Muscle of back (tissue), 11 donors: ENCODE measurements around the gene ATRNL1. TPM values are rescaled to one million over a fixed set of nuclear protein-coding genes. Genes with fewer than 3 reads are reported as not detected.

Experiments
- DNase-seq, 3 donors: peaks; one replicate each; pipeline versions ENCODE4 v3.0.0 to v3.0.0-alpha.2; 2013
- polyA plus RNA-seq, 10 donors: library from polyadenylated mRNA; unstranded; fragments of 120-200 nt; gene quantifications; one replicate each; pipeline ENCODE4 v1.2.1, GENCODE V29; 2013; ENCODE audit not compliant: insufficient read length in 10 of 10

Gene ATRNL1
- polyA plus RNA-seq, 10 donors: 0.52 to 5.2 (median 1.2) TPM

- DNase-seq: no peak
Measured at GRCh38 chr10:115902596-115902995, 809.4 kb downstream of the ATRNL1 start.

DNA sequence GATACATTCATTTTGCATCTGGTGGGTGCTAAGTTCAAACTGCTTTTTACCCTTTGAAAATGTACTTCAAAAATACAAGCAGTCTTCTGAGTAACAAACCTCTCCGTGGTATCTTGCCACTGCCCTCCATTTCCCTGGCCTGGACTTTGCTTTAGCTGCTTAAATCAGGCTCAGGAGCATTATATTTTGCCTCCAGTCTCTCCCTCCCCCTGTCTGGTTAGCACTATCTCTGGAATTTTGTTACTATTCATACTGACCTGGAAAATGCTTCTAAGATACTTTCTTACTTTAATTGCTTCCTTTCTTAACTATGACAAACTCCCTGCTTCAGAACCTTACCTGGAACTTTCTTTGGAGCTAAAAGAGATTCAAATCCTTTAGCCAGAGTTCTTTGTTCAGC is 810.0 kb downstream of the ATRNL1 start:
- no peak for DNase-seq

- DNase-seq: no peak
Measured at GRCh38 chr10:115903845-115904244, 810.7 kb downstream of the ATRNL1 start.

DNA sequence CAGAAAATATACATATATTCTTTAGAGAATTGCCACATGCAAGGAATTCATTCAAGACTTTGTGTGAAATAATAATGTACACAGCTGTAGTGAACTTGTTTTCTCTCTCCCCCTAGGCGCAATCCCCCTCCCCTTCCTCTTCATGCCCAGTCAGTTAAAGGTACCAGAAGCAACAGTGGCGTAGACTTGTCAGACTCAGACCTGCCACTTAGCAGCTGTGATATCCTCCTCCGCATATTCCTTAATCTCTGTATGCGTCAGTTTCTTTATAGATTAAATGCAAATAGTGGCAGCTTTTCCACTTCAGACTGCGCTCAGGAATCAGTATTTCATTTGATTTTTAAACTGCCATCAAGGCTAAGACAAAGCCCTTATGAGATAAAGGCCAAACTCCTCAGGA is 815.9 kb downstream of the ATRNL1 start:
- no peak for DNase-seq

- DNase-seq: no peak
Measured at GRCh38 chr10:115909962-115910731, 817.0 kb downstream of the ATRNL1 start.

DNA sequence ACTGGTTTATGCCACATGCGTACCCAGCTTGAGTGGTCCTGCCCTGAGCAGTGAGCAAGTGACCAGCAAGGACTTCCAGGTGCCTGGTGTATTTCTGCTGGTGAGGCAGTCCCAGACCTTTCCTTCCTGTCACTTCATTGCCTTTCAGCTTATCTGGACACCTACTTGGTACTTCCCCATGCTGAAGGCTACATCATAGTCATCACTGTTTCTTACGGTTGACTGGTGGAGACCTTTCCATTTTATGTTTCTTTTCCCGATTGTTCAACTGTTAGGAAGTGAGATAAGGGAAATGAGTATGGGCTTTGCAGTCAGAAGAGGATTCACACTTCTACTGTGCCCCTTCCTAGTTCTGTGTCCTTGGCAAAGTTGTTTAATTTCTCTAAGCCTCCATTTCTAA is 821.3 kb downstream of the ATRNL1 start:
- no peak for DNase-seq

DNA sequence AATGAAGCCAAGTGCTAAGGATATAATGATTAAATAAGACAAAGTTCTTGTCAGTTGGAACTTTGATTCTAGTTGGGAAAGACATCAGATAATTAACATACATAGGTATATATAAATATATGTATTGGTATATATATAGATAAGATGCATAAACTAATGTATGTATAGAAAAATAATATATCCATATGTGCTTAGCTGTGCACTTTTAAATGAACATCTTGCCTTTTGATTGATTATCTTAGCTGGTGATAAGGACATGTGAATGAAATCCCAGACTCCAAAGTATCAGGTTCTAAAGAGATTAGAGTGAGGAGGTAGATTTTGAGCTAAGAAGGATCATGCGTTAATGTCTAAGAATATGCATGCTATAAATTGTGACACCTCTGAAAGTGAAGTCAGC is 822.3 kb downstream of the ATRNL1 start:
- DNase-seq: no peak

- peak in 1 of 3 donors; percentile 37 for DNase-seq
Measured at GRCh38 chr10:115918812-115919211, 825.6 kb downstream of the ATRNL1 start.

GRCh38 chr10:115921795-115922194 is 828.6 kb downstream of the ATRNL1 start:
- no peak for DNase-seq

DNA sequence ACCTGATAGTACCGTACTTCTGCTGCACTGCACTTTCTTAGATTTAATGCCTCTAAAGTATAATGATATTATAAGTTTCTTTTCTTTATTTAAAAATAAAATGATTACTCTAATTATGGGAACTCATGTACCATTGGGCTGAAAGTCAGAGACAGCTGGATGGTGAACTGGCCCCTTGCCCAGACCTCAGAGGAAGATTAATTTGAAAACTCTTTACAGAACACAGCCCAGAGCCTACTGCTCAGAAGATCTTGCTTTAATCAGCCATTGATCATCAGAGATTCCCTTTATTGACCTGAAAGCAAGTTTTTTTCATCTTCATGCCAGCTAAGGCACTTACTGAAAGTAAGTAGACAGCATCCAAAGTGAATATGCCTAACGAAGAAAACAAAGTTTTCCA is 838.1 kb downstream of the ATRNL1 start:
- DNase-seq: no peak

GRCh38 chr10:115932099-115932498 is 838.9 kb downstream of the ATRNL1 start:
- no peak for DNase-seq

- DNase-seq: no peak
Measured at GRCh38 chr10:115933098-115933497, 839.9 kb downstream of the ATRNL1 start.

GRCh38 chr10:115935731-115936130 is 842.6 kb downstream of the ATRNL1 start:
- no peak for DNase-seq

GRCh38 chr10:115936926-115937767 is 844.0 kb downstream of the ATRNL1 start:
- peak in 2 of 3 donors; percentile 41 to 63 for DNase-seq

GRCh38 chr10:115937768-115938056 is 844.5 kb downstream of the ATRNL1 start:
- DNase-seq: peak in 1 of 3 donors; percentile 19

- DNase-seq: no peak
Measured at GRCh38 chr10:115939101-115939854, 846.1 kb downstream of the ATRNL1 start.

DNA sequence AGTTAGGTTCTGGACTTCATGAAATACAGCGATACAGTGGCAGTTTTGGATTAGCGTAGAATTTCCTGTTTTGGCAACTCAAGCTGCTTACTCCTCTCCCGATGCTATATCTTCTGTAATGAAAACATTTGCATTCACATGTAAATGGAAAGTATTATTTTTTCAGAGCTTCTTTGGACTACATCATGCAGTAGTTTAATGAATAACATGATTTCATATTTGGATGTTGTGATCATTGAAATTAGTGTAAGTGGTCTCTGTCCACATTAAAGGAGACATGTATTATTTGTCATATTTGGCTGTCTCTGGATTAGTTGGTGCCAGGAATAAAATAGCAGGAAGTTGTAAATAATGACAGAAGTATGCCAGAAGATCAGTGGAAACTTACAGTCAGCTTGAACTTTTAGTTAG is 848.2 kb downstream of the ATRNL1 start:
- peak in 2 of 3 donors; percentile 40 to 70 for DNase-seq

DNA sequence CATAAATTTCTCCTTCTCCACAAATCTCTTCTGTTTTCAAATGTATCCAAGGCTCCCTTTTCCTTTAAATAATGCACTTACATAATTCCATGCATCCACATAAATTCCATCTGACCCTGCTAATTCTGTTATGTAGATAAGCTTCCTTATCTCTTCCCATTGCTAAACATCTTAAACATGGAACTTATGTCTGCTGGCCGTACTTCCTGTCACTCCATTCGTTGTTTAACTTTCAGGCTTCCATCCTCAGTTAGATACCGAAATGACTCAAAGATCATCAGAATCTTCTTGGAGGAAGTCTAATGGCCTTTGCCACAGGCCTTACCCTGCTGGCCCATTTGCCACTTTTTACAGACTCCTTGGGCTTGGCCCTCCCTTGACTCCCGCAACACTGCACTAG is 848.9 kb downstream of the ATRNL1 start:
- no peak for DNase-seq

DNA sequence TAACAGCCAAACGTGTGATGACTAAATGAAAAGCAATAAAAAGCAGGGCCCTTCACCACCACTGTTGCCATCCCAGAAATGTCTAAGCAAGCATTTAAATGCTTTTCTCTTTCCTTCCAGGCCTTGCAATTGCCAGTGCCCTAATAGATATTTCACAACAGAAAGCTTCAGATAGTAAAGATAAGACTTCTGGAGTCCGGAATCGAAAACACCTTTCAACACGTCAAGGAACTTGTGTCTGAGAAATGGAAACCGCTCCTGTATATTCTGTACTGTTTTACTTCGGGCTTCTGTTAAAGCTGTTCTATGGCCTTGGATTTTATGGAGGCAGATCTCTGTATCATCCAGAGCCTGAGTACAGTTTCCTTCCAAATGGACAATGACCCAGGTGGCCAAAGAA is 851.4 kb downstream of the ATRNL1 start:
- no peak for DNase-seq

GRCh38 chr10:115945701-115946445 is 852.7 kb downstream of the ATRNL1 start:
- no peak for DNase-seq

DNA sequence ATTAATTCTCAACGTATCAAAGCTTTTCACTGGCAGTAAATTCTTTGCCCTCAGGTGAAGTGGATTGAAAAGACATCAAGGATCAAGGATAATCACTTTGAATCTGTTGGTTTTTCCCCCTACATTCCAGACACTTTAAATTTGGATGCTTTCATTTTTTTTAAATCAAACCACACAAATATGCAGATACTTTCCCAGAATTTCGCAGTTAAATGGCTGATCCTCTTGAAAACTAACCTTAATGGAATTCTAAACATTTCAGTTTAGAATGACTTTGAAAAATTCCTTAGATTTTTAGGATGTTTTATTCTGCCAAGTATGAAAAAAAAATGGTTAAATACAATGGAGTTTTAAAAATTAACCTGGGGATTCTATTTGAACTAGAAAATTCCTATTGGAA is 853.9 kb downstream of the ATRNL1 start:
- DNase-seq: no peak

- DNase-seq: peak in 1 of 3 donors; percentile 54
Measured at GRCh38 chr10:115948465-115948864, 855.3 kb downstream of the ATRNL1 start.
